Natural killer cell (primary cell): ENCODE measurements around the gene KIR3DL1. TPM values are rescaled to one million over a fixed set of nuclear protein-coding genes. Genes with fewer than 3 reads are reported as not detected.
"Not testable (repeated sequence)": the region's sequence is repeated elsewhere in the genome, so short reads cannot be mapped to it uniquely, and the experiment has no call there.

Experiments used
- ATAC-seq, 3 donors: fragments of 150-1000 bp in 2 of 3; fragments of 200-7000 bp in 1 of 3; cut with Tn5 transposase; 1 replicate in 1 of 3; 2 replicates in 2 of 3; pipeline ENCODE4 v1.10.0; 2021; ENCODE audit warnings: mild to moderate bottlenecking in 2 of 3, moderate library complexity in 2 of 3
- DNase-seq, 2 donors: peaks; one replicate each; pipeline versions ENCODE4 v3.0.0 to v3.0.0-alpha.2; 2013 to 2021; ENCODE audit warnings: mixed read lengths in 1 of 2
- H3K27ac ChIP-seq: one replicate; pipeline ENCODE4 v1.5.1; 2013; ENCODE audit warnings: mild to moderate bottlenecking, low read length
- H3K27me3 ChIP-seq: one replicate; pipeline ENCODE4 v1.6.1; 2013; ENCODE audit warnings: low read length; ENCODE audit not compliant: control insufficient read depth, insufficient read depth
- H3K36me3 ChIP-seq: one replicate; pipeline ENCODE4 v1.6.1; 2013; ENCODE audit warnings: low read length; ENCODE audit not compliant: control insufficient read depth, insufficient read depth
- H3K4me1 ChIP-seq: one replicate; pipeline ENCODE4 v1.6.1; 2013; ENCODE audit warnings: low read length; ENCODE audit not compliant: control insufficient read depth, insufficient read depth
- H3K4me3 ChIP-seq: one replicate; pipeline ENCODE4 v1.5.1; 2013; ENCODE audit warnings: low read length
- H3K9me3 ChIP-seq: one replicate; pipeline ENCODE4 v1.6.1; 2013; ENCODE audit warnings: low read length; ENCODE audit not compliant: control insufficient read depth, insufficient read depth
- H3K27ac Mint-ChIP-seq, 2 donors: one replicate each; pipeline ENCODE4 v1.8.0; 2022; ENCODE audit warnings: mild to moderate bottlenecking in 2 of 2, mixed read lengths in 2 of 2, moderate library complexity in 1 of 2
- H3K27me3 Mint-ChIP-seq, 2 donors: one replicate each; pipeline ENCODE4 v1.8.0; 2022; ENCODE audit warnings: low read depth in 2 of 2, mixed read lengths in 2 of 2
- H3K36me3 Mint-ChIP-seq: one replicate; pipeline ENCODE4 v1.8.0; 2022; ENCODE audit warnings: mixed read lengths
- H3K4me1 Mint-ChIP-seq, 2 donors: one replicate each; pipeline ENCODE4 v1.8.0; 2022; ENCODE audit warnings: mixed read lengths in 2 of 2
- H3K4me3 Mint-ChIP-seq: one replicate; pipeline ENCODE4 v1.8.0; 2022; ENCODE audit warnings: mild to moderate bottlenecking, moderate library complexity, mixed read lengths
- H3K9me3 Mint-ChIP-seq, 2 donors: one replicate each; pipeline ENCODE4 v1.8.0; 2022; ENCODE audit warnings: mixed read lengths in 2 of 2
- WGBS: methylation state at CpG from one replicate; pipeline ENCODE4 v1.1.7; 2013; ENCODE audit warnings: missing lambda C conversion rate; ENCODE audit not compliant: insufficient coverage; 5-methylcytosine and 5-hydroxymethylcytosine counted together
- intact Hi-C: fragments of 100-400 bp; cut with micrococcal nuclease; formaldehyde crosslinking; loops from one replicate; pipeline ENCODE4 v1.14.2; 2022
- total RNA-seq, 4 donors: library from RNA; stranded (reverse); fragments of 120-200 nt in 1 of 4; gene quantifications; one replicate each; pipeline versions ENCODE4 v1.2.3 to v1.2.4, GENCODE V29; 2013 to 2022

KIR3DL1 gene
- total RNA-seq, 3 donors from 2014 or later (not counting 1 experiment from before 2014, with no cell fraction given), result 34.7 to 97.1 (median 41.2) TPM

- H3K36me3 ChIP-seq, H3K27ac Mint-ChIP-seq, DNase-seq, H3K36me3 Mint-ChIP-seq, H3K27ac ChIP-seq, H3K4me1 ChIP-seq, H3K27me3 ChIP-seq, H3K4me3 Mint-ChIP-seq, H3K9me3 ChIP-seq, H3K4me3 ChIP-seq, ATAC-seq, intact Hi-C loops, H3K9me3 Mint-ChIP-seq: not testable (repeated sequence)
- peaks cover 0 to 14% of the 10 kb centered on the region in 2 donors for H3K27me3 Mint-ChIP-seq
- peaks cover 13 to 36% of the 10 kb centered on the region in 2 donors for H3K4me1 Mint-ChIP-seq
- WGBS, result 76% methylated on average over 2 of the region's 4 CpGs
Measured at GRCh38 chr19:54777851-54778250, 38.4 kb upstream of the KIR3DL1 start.

GRCh38 chr19:54778896-54779295 is 37.4 kb upstream of the KIR3DL1 start:
- Mint-ChIP-seq H3K4me1 (peaks cover 6 to 27% of the 10 kb centered on the region in 2 donors), H3K27me3 (peaks cover under 1 to 15% of the 10 kb centered on the region in 2 donors)
- DNase-seq, H3K4me3 ChIP-seq, H3K9me3 Mint-ChIP-seq, H3K36me3 ChIP-seq, ATAC-seq, H3K27ac Mint-ChIP-seq, H3K9me3 ChIP-seq, H3K4me3 Mint-ChIP-seq, H3K36me3 Mint-ChIP-seq, H3K4me1 ChIP-seq, H3K27me3 ChIP-seq, H3K27ac ChIP-seq, intact Hi-C loops: not testable (repeated sequence)
- 90% methylated on average over 5 of the region's 7 CpGs for WGBS

- H3K9me3 ChIP-seq, ATAC-seq, H3K27ac ChIP-seq, H3K4me1 ChIP-seq, H3K27me3 ChIP-seq, H3K4me3 ChIP-seq, DNase-seq, H3K27ac Mint-ChIP-seq, H3K36me3 ChIP-seq, H3K4me3 Mint-ChIP-seq, H3K9me3 Mint-ChIP-seq, H3K36me3 Mint-ChIP-seq, intact Hi-C loops: not testable (repeated sequence)
- Mint-ChIP-seq H3K4me1 (peaks cover 5 to 11% of the 10 kb centered on the region in 2 donors), H3K27me3 (peaks cover 7 to 15% of the 10 kb centered on the region in 2 donors)
- WGBS, result 78% methylated on average over 4 of the region's 4 CpGs
Measured at GRCh38 chr19:54782916-54783315, 33.4 kb upstream of the KIR3DL1 start.

GRCh38 chr19:54786091-54786723 is 30.1 kb upstream of the KIR3DL1 start:
- H3K36me3 ChIP-seq, H3K4me1 ChIP-seq, intact Hi-C loops, H3K4me3 ChIP-seq, H3K36me3 Mint-ChIP-seq, H3K27ac ChIP-seq, H3K9me3 ChIP-seq, DNase-seq, H3K9me3 Mint-ChIP-seq, H3K27me3 ChIP-seq: not testable (repeated sequence)
- Mint-ChIP-seq H3K4me1 (peaks cover 5 to 23% of the 10 kb centered on the region in 2 donors), H3K27me3 (peaks cover 7 to 10% of the 10 kb centered on the region in 2 donors), H3K4me3 (peak overlapping the region; percentile 14), H3K27ac (peak overlapping the region in 1 of 2 donors; percentile 47)
- 86% methylated on average over 24 of the region's 24 CpGs for WGBS
- peak in 1 of 3 donors; percentile 64 for ATAC-seq

- H3K4me3 ChIP-seq, ATAC-seq, H3K36me3 Mint-ChIP-seq, H3K27ac Mint-ChIP-seq, H3K27me3 ChIP-seq, H3K9me3 ChIP-seq, H3K4me3 Mint-ChIP-seq, DNase-seq, H3K27ac ChIP-seq, intact Hi-C loops, H3K27me3 Mint-ChIP-seq, H3K4me1 ChIP-seq, H3K36me3 ChIP-seq, H3K9me3 Mint-ChIP-seq: not testable (repeated sequence)
- WGBS, result 81% methylated on average over 6 of the region's 6 CpGs
- peaks cover 15 to 17% of the 10 kb centered on the region in 2 donors for H3K4me1 Mint-ChIP-seq
Measured at GRCh38 chr19:54788154-54788553, 28.1 kb upstream of the KIR3DL1 start.
